Measurements from ENCODE around the gene TTC28.

The TTC28 gene

DNA sequence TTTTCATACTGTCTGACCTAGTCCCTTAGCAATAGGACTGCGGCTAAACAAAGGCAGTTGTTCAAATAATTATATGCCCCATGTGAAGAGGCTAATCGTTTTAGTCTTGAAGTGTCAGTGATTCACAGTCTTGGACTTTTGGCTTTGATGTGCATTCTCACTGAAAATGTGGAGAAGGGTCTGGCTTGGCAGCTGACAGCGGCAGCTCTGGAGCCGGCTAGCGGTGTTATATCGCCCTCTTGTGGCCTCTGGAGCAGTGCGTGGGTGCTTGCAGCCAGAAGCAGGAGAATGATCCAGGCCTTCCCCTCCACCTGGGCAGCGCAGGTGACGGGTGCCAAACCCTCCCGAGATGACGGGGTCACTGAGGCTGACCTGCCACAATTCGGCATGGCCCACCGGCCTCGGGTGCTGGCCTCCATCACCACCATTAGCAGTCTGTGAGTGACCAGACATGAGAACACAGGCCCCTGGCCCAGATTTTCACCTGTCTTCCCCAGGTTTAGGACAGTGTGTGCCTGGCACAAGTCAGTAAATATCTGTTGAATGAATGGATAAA lies 670.3 kb downstream of the TTC28 start:
- DNase-seq (ENCODE audit: low spot score), result peak; percentile 90
- in situ Hi-C loops (cut with MboI; ENCODE audit: low sequenced_read_pairs, unreplicated experiment), result loop anchor here (10.0 to 25.0 kb wide), 2 partner anchors 125 to 1247 kb away; no protein-coding TSS in a partner anchor
- TF ChIP-seq, protein P1, sequence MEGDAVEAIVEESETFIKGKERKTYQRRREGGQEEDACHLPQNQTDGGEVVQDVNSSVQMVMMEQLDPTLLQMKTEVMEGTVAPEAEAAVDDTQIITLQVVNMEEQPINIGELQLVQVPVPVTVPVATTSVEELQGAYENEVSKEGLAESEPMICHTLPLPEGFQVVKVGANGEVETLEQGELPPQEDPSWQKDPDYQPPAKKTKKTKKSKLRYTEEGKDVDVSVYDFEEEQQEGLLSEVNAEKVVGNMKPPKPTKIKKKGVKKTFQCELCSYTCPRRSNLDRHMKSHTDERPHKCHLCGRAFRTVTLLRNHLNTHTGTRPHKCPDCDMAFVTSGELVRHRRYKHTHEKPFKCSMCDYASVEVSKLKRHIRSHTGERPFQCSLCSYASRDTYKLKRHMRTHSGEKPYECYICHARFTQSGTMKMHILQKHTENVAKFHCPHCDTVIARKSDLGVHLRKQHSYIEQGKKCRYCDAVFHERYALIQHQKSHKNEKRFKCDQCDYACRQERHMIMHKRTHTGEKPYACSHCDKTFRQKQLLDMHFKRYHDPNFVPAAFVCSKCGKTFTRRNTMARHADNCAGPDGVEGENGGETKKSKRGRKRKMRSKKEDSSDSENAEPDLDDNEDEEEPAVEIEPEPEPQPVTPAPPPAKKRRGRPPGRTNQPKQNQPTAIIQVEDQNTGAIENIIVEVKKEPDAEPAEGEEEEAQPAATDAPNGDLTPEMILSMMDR (IDR thresholded peaks at IDR 0.05; ENCODE audit: borderline replicate concordance, control extremely low read depth, extremely low read depth, insufficient read depth, missing control alignments), result peak; percentile 97

DNA sequence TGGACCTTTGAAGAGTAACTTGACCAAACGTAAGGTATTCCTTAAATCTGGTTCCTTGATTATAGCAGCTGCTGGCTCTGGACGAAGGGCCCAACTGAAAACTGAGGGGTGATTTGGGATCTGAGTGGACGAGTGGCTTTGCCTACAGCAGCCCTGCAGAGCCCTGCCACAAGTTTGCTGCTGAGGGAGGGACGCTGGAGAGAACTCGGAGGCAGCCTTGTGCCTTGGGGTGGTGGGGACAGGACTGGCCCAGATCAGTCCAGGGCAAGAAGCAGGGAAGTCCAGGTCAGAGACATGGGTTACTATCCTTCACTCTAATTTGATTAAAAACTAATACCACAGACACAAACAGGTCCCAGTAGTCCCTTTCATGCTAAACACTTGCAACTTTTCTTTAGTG lies 671.0 kb downstream of the TTC28 start:
- TF ChIP-seq, protein P1 (IDR thresholded peaks at IDR 0.05; ENCODE audit: borderline replicate concordance, control extremely low read depth, extremely low read depth, insufficient read depth, missing control alignments), result no peak
- DNase-seq (ENCODE audit: low spot score), result no peak
- in situ Hi-C loops (cut with MboI; ENCODE audit: low sequenced_read_pairs, unreplicated experiment), result loop anchor here (10.0 to 25.0 kb wide), 2 partner anchors 124 to 1246 kb away; no protein-coding TSS in a partner anchor

DNA sequence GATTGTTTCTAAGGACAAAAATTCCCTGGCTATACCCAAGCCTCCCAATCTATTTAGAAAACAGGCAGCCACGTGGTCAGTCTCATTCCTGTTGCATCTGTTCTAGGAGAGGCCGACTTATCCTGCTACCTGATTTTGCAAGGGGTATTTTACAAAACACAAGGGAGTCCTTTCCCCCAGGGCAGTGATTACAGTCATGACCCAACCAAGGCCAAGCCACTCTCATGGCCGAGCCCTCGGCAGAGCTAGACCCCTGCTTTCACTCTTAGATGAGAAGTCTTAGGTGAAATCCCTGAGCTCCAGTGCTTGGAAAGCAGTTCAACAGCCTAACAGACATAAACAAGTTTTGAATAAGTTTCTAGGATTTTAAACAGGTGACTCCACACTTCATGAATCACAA lies 671.6 kb downstream of the TTC28 start:
- no peak for DNase-seq (ENCODE audit: low spot score)
- TF ChIP-seq, protein P1 (IDR thresholded peaks at IDR 0.05; ENCODE audit: borderline replicate concordance, control extremely low read depth, extremely low read depth, insufficient read depth, missing control alignments), result no peak
- in situ Hi-C loops (cut with MboI; ENCODE audit: low sequenced_read_pairs, unreplicated experiment), result loop anchor here (10.0 to 25.0 kb wide), 2 partner anchors 123 to 1246 kb away; no protein-coding TSS in a partner anchor

DNA sequence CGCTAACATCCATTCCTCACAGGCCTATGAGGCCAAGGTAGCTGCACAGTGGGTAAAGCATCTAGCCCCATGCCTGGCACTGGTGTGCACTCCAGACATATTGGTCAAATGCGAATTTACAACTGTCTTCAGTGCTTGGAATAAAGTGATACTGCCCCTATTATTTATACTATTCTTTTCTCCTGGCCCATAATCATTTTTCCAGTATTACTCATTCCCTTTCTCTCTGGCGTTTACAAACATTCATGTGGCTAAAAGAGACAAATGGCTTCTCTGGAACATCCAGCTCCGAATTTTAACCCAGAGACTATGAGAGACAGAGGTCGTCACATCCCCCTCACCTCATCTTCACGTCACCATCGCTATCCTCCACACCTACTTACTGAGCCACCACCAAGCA lies 673.4 kb downstream of the TTC28 start:
- TF ChIP-seq, protein P1 (IDR thresholded peaks at IDR 0.05; ENCODE audit: borderline replicate concordance, control extremely low read depth, extremely low read depth, insufficient read depth, missing control alignments), result no peak
- DNase-seq (ENCODE audit: low spot score), result no peak
- in situ Hi-C loops (cut with MboI; ENCODE audit: low sequenced_read_pairs, unreplicated experiment), result loop anchor here (10.0 to 25.0 kb wide), 2 partner anchors 121 to 1244 kb away; no protein-coding TSS in a partner anchor

DNA sequence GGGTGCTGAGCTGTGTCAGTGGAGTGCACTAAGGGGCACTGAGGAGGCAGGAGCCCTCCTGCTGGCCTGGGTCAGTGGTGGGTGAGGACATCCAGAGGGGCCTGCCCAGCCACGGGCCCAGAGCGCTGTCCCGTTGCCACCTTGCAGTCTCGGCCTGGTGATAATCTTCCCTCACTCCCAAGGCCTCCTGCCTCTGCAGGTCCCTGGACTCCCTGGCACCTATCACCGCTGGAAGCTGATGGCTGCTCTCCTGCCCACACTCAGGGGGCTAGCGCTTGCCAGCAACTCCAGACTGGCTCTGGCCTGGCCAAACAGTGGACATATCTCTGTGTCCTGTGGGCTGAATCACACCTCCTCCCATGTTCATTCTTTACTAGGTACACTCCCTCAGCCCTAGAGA lies 674.1 kb downstream of the TTC28 start:
- in situ Hi-C loops (cut with MboI; ENCODE audit: low sequenced_read_pairs, unreplicated experiment), result loop anchor here (10.0 to 25.0 kb wide), 2 partner anchors 121 to 1243 kb away; no protein-coding TSS in a partner anchor
- DNase-seq (ENCODE audit: low spot score), result no peak
- TF ChIP-seq, protein P1 (IDR thresholded peaks at IDR 0.05; ENCODE audit: borderline replicate concordance, control extremely low read depth, extremely low read depth, insufficient read depth, missing control alignments), result no peak

GRCh38 chr22:28004021-28004420 lies 675.6 kb downstream of the TTC28 start:
- no peak for DNase-seq (ENCODE audit: low spot score)
- in situ Hi-C loops (cut with MboI; ENCODE audit: low sequenced_read_pairs, unreplicated experiment), result loop anchor here (10.0 to 25.0 kb wide), 2 partner anchors 119 to 1242 kb away; no protein-coding TSS in a partner anchor
- TF ChIP-seq, protein P1 (IDR thresholded peaks at IDR 0.05; ENCODE audit: borderline replicate concordance, control extremely low read depth, extremely low read depth, insufficient read depth, missing control alignments), result no peak
